Uterine smooth muscle cell (primary cell): Measurements from ENCODE around the gene FERD3L. TPM values are rescaled to one million over a fixed set of nuclear protein-coding genes. Genes with fewer than 3 reads are reported as not detected.

Experiments used
- total RNA-seq: library from RNA; depleted of rRNA; stranded (reverse); fragments of >200 nt; gene quantifications from 2 replicates; pipeline ENCODE4 v1.2.3, GENCODE V29; 2014

Gene FERD3L
- not detected in 2 replicates for total RNA-seq

GRCh38 chr7:19144661-19145433 lies at the start of gene FERD3L:
Gene FERD3L (minus strand): TSS chr7:19145421. CDS start chr7:19145362, 59 bp downstream.

GRCh38 chr7:19117091-19117869 lies 27.9 kb downstream of the FERD3L start, which contains the start of gene TWIST1:
Gene TWIST1 (minus strand): TSS chr7:19117636. CDS start chr7:19117321, 315 bp downstream.

Other genes starting within 250 kb of the FERD3L start
- gene TWIST1, start 27.8 kb downstream of the FERD3L start, total RNA-seq = 41.5 and 51.1 TPM in 2 replicates